Measurements from ENCODE around the gene MT1F.
A peak's percentile ranks its signal among the peaks of the same experiment; 100 is the strongest.
"Not testable (repeated sequence)": the region's sequence is repeated elsewhere in the genome, so short reads cannot be mapped to it uniquely, and the experiment has no call there.

MT1F gene

GRCh38 chr16:56669005-56669839, 11.5 kb downstream of the MT1F start, which contains the start of gene MT1H:
Gene MT1H (plus strand): TSS chr16:56669814. CDS start chr16:56669885, 71 bp downstream.
- H3K4me3 ChIP-seq (ENCODE audit: low read length): peak within 1 kb of the TSS; percentile 33
- no peaks in the 10 kb centered on the region for H3K9me3 ChIP-seq (ENCODE audit: insufficient read depth, low read depth, low read length)
- H3K4me1 ChIP-seq (ENCODE audit: insufficient read depth, low read length): peaks cover 9% of the 10 kb centered on the region
- WGBS: 42% methylated on average over 38 of the region's 38 CpGs
- H3K9ac ChIP-seq (ENCODE audit: low read depth, low read length): no peak within 1 kb of the TSS
- H3K27me3 ChIP-seq (ENCODE audit: insufficient read depth, low read length): peaks cover 99% of the 10 kb centered on the region
- H3K27ac ChIP-seq (ENCODE audit: low read depth, low read length): no peak within 1 kb of the TSS
- H3K36me3 ChIP-seq (ENCODE audit: insufficient read depth, low read length): no peaks in the 10 kb centered on the region

- Histone ChIP-seq H3K36me3 (ENCODE audit: insufficient read depth, low read length) (no peaks in the 10 kb centered on the region), H3K9ac (ENCODE audit: low read depth, low read length) (no peak overlapping the region), H3K27me3 (ENCODE audit: insufficient read depth, low read length) (peaks cover 99% of the 10 kb centered on the region), H3K9me3 (ENCODE audit: insufficient read depth, low read depth, low read length) (no peaks in the 10 kb centered on the region), H3K4me3 (ENCODE audit: low read length) (peak overlapping the region; percentile 33), H3K4me1 (ENCODE audit: insufficient read depth, low read length) (peaks cover 13% of the 10 kb centered on the region), H3K27ac (ENCODE audit: low read depth, low read length) (no peak overlapping the region)
- WGBS: 56% methylated on average over 19 of the region's 19 CpGs
Observed at GRCh38 chr16:56669840-56670619, 12.3 kb downstream of the MT1F start.

DNA sequence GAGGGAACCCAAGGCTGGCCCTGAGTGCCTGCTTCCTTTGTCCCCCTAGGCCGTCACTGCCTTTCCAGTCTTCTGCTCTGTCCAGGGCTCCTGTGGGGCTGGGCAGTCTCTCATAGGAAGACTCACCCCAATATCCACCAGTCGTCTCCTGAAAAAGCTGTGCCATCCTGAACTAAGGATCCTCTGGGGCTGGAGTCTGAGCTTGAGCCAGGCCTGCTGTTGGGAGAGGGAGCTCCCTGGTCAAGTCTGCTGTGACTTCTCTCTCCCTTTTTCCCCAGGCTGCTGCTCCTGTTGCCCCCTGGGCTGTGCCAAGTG, 12.8 kb downstream of the MT1F start:
- Histone ChIP-seq H3K9me3 (ENCODE audit: insufficient read depth, low read depth, low read length) (no peaks in the 10 kb centered on the region), H3K27ac (ENCODE audit: low read depth, low read length) (no peak overlapping the region), H3K36me3 (ENCODE audit: insufficient read depth, low read length) (no peaks in the 10 kb centered on the region), H3K9ac (ENCODE audit: low read depth, low read length) (no peak overlapping the region), H3K27me3 (ENCODE audit: insufficient read depth, low read length) (peaks cover 99% of the 10 kb centered on the region), H3K4me1 (ENCODE audit: insufficient read depth, low read length) (peaks cover 13% of the 10 kb centered on the region), H3K4me3 (ENCODE audit: low read length) (no peak overlapping the region)
- 76% methylated on average over 2 of the region's 2 CpGs for WGBS

DNA sequence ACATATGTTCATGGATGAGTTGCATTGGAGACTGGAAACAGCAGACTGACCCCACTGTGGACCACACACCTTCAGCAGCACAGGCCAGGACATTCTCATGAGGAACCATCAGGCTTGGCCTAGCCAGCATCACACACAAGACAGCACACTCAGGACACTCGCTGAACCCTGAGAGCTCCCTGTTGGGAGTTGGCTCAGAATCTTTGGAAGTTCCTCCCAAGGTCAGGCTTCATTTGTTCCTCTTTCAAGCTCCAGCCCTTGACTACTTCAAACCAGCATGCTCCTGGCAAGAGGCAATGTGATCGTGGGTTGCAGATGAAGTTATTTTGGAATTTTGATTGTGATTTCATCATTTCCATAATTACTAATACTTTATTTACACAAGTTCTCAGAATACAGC, 13.9 kb downstream of the MT1F start:
- not testable (repeated sequence) for H3K36me3 ChIP-seq (ENCODE audit: insufficient read depth, low read length); H3K9ac ChIP-seq (ENCODE audit: low read depth, low read length); H3K4me3 ChIP-seq (ENCODE audit: low read length); H3K9me3 ChIP-seq (ENCODE audit: insufficient read depth, low read depth, low read length); H3K27ac ChIP-seq (ENCODE audit: low read depth, low read length)
- Histone ChIP-seq H3K27me3 (ENCODE audit: insufficient read depth, low read length) (peaks cover 99% of the 10 kb centered on the region), H3K4me1 (ENCODE audit: insufficient read depth, low read length) (peaks cover 13% of the 10 kb centered on the region)
- WGBS: 86% methylated on average over 1 of the region's 2 CpGs

DNA sequence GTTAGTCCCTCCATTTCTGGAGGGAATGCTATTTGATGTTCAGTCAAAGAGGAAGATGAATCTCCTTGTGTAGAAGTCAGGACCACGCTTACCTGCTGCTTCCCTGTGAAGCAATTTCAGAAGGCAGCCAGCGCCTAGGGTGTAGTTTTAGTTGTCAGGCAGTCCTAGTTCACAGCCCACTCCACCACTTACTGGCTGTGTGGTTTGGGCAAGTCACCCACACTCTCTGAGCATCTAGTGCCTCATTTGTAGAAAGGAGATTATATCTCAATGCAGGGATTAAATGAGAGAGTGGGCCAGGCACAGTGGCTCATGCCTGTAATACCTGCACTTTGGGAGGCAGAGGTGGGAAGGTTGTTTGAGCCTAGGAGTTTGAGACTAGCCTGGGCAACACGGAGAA, 14.4 kb downstream of the MT1F start:
- H3K36me3 ChIP-seq (ENCODE audit: insufficient read depth, low read length); H3K9ac ChIP-seq (ENCODE audit: low read depth, low read length); H3K4me3 ChIP-seq (ENCODE audit: low read length); H3K9me3 ChIP-seq (ENCODE audit: insufficient read depth, low read depth, low read length); H3K27ac ChIP-seq (ENCODE audit: low read depth, low read length): not testable (repeated sequence)
- peaks cover 99% of the 10 kb centered on the region for H3K27me3 ChIP-seq (ENCODE audit: insufficient read depth, low read length)
- H3K4me1 ChIP-seq (ENCODE audit: insufficient read depth, low read length): peaks cover 13% of the 10 kb centered on the region
- WGBS: 94% methylated on average over 3 of the region's 3 CpGs

- no peak overlapping the region for H3K27ac ChIP-seq (ENCODE audit: low read depth, low read length)
- peaks cover 99% of the 10 kb centered on the region for H3K27me3 ChIP-seq (ENCODE audit: insufficient read depth, low read length)
Observed at GRCh38 chr16:56672761-56673536, 15.2 kb downstream of the MT1F start.

GRCh38 chr16:56673921-56674320, 16.2 kb downstream of the MT1F start:
- H3K9me3 ChIP-seq (ENCODE audit: insufficient read depth, low read depth, low read length): no peaks in the 10 kb centered on the region
- H3K9ac ChIP-seq (ENCODE audit: low read depth, low read length): no peak overlapping the region
- WGBS: 39% methylated on average over 12 of the region's 12 CpGs
- H3K4me1 ChIP-seq (ENCODE audit: insufficient read depth, low read length): peaks cover 13% of the 10 kb centered on the region
- peaks cover 96% of the 10 kb centered on the region for H3K27me3 ChIP-seq (ENCODE audit: insufficient read depth, low read length)
- H3K27ac ChIP-seq (ENCODE audit: low read depth, low read length): no peak overlapping the region
- no peaks in the 10 kb centered on the region for H3K36me3 ChIP-seq (ENCODE audit: insufficient read depth, low read length)
- H3K4me3 ChIP-seq (ENCODE audit: low read length): no peak overlapping the region

More at GRCh38 chr16:56672761-56673536, 15.2 kb downstream of the MT1F start:
- Histone ChIP-seq H3K4me3 (ENCODE audit: low read length) (no peak overlapping the region), H3K36me3 (ENCODE audit: insufficient read depth, low read length) (no peaks in the 10 kb centered on the region), H3K4me1 (ENCODE audit: insufficient read depth, low read length) (peaks cover 13% of the 10 kb centered on the region), H3K9ac (ENCODE audit: low read depth, low read length) (no peak overlapping the region), H3K9me3 (ENCODE audit: insufficient read depth, low read depth, low read length) (no peaks in the 10 kb centered on the region)
- 94% methylated on average over 11 of the region's 11 CpGs for WGBS

DNA sequence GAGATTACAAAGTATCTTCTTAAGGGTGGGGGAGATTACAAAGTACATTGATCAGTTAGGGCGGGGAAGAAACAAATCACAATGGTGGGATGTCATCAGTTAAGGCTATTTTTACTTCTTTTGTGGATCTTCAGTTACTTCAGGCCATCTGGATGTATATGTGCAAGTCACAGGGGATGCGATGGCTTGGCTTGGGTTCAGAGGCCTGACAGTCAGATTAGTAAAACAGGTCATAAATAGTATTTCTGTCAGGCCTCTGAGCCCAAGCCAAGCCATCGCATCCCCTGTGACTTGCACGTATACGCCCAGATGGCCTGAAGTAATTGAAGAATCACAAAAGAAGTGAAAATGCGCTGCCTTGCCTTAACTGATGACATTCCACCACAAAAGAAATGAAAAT, 16.8 kb downstream of the MT1F start:
- not testable (repeated sequence) for H3K4me3 ChIP-seq (ENCODE audit: low read length); H3K36me3 ChIP-seq (ENCODE audit: insufficient read depth, low read length); H3K9ac ChIP-seq (ENCODE audit: low read depth, low read length); H3K9me3 ChIP-seq (ENCODE audit: insufficient read depth, low read depth, low read length); H3K27ac ChIP-seq (ENCODE audit: low read depth, low read length)
- H3K27me3 ChIP-seq (ENCODE audit: insufficient read depth, low read length): peaks cover 96% of the 10 kb centered on the region
- H3K4me1 ChIP-seq (ENCODE audit: insufficient read depth, low read length): peaks cover 12% of the 10 kb centered on the region
- 35% methylated on average over 6 of the region's 6 CpGs for WGBS

GRCh38 chr16:56675685-56676210, 18.0 kb downstream of the MT1F start:
- H3K4me1 ChIP-seq (ENCODE audit: insufficient read depth, low read length): peaks cover 5% of the 10 kb centered on the region; the same call in 1 of the 2 replicates
- H3K27ac ChIP-seq (ENCODE audit: low read depth, low read length): no peak overlapping the region; the same call in 1 of the 2 replicates
- no peaks in the 10 kb centered on the region for H3K9me3 ChIP-seq (ENCODE audit: insufficient read depth, low read depth, low read length)
- H3K9ac ChIP-seq (ENCODE audit: low read depth, low read length): peak overlapping the region; percentile 45
- peak overlapping the region; percentile 55 for H3K4me3 ChIP-seq (ENCODE audit: low read length)
- H3K27me3 ChIP-seq (ENCODE audit: insufficient read depth, low read length): peaks cover 96% of the 10 kb centered on the region
- 5% methylated on average over 30 of the region's 32 CpGs for WGBS
- no peaks in the 10 kb centered on the region for H3K36me3 ChIP-seq (ENCODE audit: insufficient read depth, low read length)

- WGBS: 83% methylated on average over 3 of the region's 3 CpGs
- no peak overlapping the region for H3K4me3 ChIP-seq (ENCODE audit: low read length)
- H3K36me3 ChIP-seq (ENCODE audit: insufficient read depth, low read length): no peaks in the 10 kb centered on the region
- no peaks in the 10 kb centered on the region for H3K9me3 ChIP-seq (ENCODE audit: insufficient read depth, low read depth, low read length)
- no peak overlapping the region for H3K9ac ChIP-seq (ENCODE audit: low read depth, low read length)
- peaks cover 96% of the 10 kb centered on the region for H3K27me3 ChIP-seq (ENCODE audit: insufficient read depth, low read length)
- no peak overlapping the region for H3K27ac ChIP-seq (ENCODE audit: low read depth, low read length)
- peaks cover 12% of the 10 kb centered on the region; the same call in 1 of the 2 replicates for H3K4me1 ChIP-seq (ENCODE audit: insufficient read depth, low read length)
Observed at GRCh38 chr16:56677474-56677873, 19.7 kb downstream of the MT1F start.
